GM19035 (cell line): ENCODE measurements around the gene MEI1.

Experiments used
- ATAC-seq: cut with Tn5 transposase; IDR thresholded peaks from one replicate; pipeline ENCODE4 v1.9.1; 2021; ENCODE audit not compliant: unreplicated experiment

MEI1 gene

GRCh38 chr22:41838842-41839618 is 139.7 kb downstream of the MEI1 start:
- ATAC-seq: no peak

GRCh38 chr22:41840216-41840615 is 140.9 kb downstream of the MEI1 start:
- no peak for ATAC-seq

- no peak for ATAC-seq
These were observed 141.9 kb downstream of the MEI1 start for GRCh38 chr22:41841085-41841712.

DNA sequence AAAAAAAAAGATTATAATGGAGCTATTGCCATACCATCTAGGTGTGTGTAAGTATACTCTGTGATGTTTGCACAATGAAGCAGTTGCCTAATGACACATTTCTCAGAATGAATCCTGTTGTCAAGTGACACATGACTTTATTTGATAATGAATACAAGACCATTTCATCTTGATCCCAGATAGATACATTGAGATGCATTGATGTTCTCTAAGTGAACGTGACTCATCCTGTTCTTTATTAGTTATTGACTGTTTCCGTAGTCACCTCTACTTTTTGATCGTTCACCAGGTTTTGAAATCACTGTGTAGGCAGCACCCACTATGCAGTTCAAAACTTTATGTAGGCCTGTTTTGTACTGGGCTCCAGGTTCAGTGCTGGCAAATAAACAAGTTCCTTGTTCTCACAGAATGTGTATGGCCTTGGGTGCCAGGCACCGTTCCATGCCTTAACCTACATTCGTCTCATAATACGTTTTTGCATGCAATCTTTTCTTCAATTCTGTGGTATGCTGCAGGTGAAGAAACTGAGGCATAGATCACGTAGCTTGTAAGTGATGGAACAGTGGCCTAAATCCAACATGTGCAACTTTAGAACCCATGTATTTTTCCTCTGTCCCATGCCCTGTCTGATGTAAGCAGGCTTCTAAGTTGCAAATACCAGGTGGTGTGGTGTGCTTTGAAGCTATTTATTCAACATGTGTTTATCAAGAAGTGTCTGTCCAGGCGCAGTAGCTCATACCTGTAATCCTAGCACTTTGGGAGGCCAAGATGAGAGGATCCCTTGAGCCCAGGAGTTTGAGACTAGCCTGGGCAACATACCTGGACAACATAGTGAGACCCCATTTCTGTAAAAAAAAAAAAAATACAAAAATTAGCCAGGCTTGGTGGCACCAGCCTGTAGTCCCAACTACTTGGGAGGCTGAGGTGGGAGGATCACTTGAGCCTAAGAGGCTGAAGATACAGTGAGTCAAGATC is 144.0 kb downstream of the MEI1 start:
- no peak for ATAC-seq

GRCh38 chr22:41844036-41844435 is 144.7 kb downstream of the MEI1 start:
- no peak for ATAC-seq

DNA sequence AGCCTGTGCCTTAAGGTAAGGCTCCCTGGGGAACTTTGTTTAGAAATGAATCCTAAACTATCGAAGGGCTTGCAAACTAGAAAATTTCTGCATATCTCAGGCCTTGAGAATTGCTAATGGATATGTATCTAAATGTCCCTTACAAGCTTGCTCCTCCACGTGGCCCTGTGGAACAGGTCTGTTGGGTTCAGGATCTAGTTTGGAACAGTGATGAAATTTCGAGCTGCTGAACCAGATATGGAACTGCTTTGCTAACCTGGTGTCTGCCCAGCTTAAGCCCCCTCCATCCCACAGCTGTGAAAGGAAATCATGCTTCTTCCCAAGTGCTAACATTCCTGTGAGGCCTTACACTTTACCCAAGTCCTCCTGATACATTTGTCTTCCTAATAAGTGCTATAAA is 145.2 kb downstream of the MEI1 start:
- ATAC-seq: no peak

- ATAC-seq: no peak
These were observed 146.3 kb downstream of the MEI1 start for GRCh38 chr22:41845380-41846267.

GRCh38 chr22:41846268-41846987 is 147.1 kb downstream of the MEI1 start:
- ATAC-seq: no peak

DNA sequence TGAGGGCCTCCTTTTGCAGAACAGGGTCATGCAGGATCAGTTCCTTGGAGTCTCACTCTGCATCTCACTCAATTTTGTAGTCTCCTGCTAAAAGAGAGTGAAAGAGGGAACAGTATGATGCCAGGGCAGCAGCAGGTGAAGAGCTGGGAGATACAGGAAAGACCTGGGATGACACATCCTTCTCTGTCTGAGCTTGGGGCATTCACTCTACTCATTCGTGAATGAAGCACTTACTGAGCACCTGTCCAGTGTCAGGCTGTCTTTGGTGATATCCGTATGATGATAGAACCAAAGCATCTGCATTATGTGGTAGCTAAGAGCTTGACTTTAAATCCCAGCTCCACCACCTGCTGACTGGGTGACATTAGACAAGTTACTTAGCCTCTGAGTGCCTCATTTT is 148.0 kb downstream of the MEI1 start:
- no peak for ATAC-seq

DNA sequence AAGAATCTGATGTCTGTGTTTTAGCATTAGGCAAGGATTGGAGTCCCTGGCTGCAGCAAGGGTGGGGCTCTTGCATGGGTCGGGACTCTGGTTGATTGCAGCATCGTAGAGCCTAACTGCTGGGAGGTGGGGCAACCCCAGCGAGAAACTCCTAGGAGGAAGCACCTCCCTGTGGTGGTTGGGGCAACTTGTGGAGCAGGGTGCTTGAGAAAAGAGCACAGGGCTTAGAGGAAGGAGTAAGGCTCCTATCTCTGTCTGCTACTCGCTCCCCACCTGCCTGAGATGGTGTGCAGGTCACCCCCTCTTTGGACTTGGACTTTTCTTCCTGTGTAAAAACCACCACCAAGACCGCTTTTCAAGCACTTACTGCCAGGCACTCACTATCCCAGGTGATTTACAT is 149.2 kb downstream of the MEI1 start:
- ATAC-seq: no peak
